GM18858 (cell line): ENCODE results near the gene FOXO6.

ENCODE experiments used
- ATAC-seq: cut with Tn5 transposase; IDR thresholded peaks from one replicate; pipeline ENCODE4 v1.9.1; 2021; ENCODE audit not compliant: unreplicated experiment

Gene FOXO6

GRCh38 chr1:41380979-41381691 is 19.9 kb downstream of the FOXO6 start:
- ATAC-seq, result no peak

GRCh38 chr1:41381692-41382479 is 20.7 kb downstream of the FOXO6 start:
- no peak for ATAC-seq

DNA sequence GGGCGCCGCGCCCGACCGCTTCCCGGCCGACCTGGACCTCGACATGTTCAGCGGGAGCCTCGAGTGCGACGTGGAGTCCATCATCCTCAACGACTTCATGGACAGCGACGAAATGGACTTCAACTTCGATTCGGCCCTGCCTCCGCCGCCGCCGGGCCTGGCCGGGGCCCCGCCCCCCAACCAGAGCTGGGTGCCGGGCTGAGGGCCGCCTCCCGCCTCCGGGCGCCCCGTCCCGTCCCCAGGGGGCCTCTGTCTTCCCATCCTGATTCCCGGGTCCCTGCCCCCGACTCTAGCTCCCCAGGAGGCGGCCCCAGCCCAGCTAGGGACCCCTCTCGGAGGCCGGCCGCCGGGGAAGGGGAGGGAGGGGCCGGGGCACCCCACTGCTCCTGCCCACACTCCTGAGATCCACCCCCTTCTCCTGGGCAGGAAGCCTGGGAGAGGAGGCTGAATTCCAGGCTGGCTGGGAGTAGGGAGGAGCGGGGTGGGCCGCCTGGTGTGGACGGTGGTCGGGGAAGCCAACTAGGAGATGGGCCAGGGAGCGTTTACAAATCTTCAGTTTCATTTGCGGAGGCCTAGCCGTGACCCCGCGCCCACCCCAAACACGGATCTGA is 21.4 kb downstream of the FOXO6 start:
- ATAC-seq, result no peak

DNA sequence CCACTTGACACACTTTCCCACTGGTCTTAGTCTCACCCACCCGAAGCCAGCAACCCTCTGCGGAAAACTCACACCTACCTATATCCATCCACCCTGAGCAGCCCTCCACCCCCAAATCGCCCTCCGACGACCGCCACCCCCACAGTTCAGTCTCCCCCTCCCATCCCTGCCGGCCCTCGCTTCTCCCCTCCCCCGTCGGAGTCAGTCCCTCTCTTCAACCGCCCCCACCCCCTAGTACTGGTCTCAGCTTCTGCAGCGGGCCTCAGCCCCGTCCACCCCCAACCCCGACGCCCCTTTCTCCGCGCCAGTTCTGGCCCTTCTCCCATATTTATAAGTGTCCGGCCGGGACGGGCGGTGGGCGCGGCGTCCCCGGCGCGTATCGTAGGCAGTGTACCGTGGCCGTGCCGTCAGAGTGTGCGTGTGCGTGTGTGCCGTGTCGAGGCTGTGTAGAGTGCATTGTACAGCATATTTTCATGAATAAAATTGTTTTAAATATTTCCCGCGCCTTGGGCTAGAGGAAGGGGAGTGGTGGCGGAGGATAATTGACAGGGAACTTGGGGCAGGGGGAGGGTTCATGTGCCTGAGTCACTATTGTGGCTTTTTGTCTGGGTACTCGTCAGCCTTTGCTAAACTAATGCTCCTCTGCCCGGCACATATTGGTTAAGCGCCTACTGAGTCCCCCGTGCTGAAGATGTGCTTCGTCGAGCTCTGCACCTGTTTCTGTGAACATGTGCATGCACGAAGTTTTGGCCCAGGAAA is 22.0 kb downstream of the FOXO6 start:
- no peak for ATAC-seq

- ATAC-seq, result no peak
Observed at GRCh38 chr1:41384579-41384978, 23.3 kb downstream of the FOXO6 start.

GRCh38 chr1:41385398-41386195 is 24.4 kb downstream of the FOXO6 start:
- no peak for ATAC-seq

DNA sequence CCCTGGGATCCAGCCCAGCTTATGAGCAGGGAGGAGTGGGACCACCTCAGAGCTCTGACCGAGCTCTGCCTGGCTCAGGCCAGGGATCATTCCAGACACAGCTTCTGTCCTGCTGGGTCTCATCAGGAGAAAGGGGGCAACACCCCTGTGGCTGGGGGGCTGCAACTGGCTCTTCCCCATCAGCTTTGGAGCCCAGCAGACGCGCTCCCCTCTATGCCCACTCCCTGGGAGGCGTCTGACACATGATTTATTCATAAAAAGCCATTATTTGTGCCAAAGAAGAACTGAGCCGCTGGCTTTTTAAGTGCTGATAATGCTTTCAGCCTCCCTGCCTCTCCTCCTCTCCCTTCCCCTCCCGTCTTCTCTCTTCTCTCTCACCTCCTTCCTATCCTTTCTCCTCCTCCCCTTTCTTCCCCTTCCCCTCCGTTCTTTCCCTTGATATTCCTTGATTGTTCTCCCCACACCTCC is 25.0 kb downstream of the FOXO6 start:
- no peak for ATAC-seq

GRCh38 chr1:41387667-41388091 is 26.4 kb downstream of the FOXO6 start:
- no peak for ATAC-seq

GRCh38 chr1:41388510-41388909 is 27.3 kb downstream of the FOXO6 start:
- ATAC-seq, result no peak

- no peak for ATAC-seq
Observed at GRCh38 chr1:41389009-41389408, 27.8 kb downstream of the FOXO6 start.

GRCh38 chr1:41390166-41390565 is 28.9 kb downstream of the FOXO6 start:
- ATAC-seq, result no peak

DNA sequence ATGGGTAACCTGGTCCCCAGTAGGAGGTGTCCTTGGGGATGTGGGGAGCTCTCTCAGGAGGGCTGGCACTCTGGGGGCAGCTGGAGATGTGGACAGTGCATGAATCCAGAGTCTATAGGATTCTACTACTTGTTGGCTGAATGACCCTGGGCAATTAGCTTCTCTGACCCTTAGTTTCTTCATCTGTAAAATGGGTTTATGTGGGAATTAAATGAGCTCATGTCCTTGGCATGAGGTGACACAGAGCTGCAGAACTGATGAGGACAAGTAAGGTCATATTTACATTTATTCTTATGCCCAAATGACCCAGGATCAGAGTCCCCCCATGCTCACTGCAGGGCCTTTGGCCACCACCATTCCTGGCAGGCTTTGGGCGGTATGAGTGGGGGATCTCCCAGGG is 29.3 kb downstream of the FOXO6 start:
- no peak for ATAC-seq

- no peak for ATAC-seq
Observed at GRCh38 chr1:41391834-41392527, 30.7 kb downstream of the FOXO6 start.

DNA sequence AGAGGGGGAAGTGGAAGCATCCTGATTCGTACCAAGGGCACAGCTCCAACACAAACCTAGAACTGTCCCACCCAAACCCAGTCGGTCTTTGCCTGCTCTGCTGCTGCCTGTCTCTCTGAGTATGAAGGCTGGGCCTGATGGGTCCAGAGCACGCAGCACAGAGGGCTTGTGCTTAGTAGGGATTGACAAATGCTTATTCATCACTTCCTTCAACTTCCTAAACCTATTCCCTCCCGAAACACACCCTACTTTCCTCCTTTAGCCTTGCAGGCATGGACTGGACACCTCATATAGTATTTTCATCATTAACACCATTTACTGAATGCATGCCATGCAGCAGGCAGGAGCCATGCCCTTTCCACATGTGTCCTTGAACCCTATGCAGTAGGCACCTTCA is 31.3 kb downstream of the FOXO6 start:
- no peak for ATAC-seq

GRCh38 chr1:41393716-41394368 is 32.6 kb downstream of the FOXO6 start:
- ATAC-seq, result no peak

DNA sequence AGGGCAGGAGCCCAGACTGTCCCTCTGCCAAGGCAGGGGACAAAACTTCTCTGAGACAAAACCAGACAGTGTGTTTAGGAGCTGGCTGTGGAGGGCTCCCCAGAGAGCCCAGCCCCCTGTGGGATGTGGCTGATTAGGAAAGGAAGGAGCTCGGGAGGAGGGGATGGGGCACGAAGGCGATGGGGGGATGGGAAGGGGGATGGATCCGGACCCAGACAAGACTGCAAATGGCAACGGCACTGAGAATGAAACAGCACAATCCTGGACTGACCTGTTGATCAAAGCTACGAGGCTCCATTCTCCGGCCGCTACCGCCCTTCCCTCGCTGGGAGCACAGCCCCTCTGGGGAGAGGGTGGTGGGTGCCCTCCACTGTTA is 33.1 kb downstream of the FOXO6 start:
- ATAC-seq, result no peak

DNA sequence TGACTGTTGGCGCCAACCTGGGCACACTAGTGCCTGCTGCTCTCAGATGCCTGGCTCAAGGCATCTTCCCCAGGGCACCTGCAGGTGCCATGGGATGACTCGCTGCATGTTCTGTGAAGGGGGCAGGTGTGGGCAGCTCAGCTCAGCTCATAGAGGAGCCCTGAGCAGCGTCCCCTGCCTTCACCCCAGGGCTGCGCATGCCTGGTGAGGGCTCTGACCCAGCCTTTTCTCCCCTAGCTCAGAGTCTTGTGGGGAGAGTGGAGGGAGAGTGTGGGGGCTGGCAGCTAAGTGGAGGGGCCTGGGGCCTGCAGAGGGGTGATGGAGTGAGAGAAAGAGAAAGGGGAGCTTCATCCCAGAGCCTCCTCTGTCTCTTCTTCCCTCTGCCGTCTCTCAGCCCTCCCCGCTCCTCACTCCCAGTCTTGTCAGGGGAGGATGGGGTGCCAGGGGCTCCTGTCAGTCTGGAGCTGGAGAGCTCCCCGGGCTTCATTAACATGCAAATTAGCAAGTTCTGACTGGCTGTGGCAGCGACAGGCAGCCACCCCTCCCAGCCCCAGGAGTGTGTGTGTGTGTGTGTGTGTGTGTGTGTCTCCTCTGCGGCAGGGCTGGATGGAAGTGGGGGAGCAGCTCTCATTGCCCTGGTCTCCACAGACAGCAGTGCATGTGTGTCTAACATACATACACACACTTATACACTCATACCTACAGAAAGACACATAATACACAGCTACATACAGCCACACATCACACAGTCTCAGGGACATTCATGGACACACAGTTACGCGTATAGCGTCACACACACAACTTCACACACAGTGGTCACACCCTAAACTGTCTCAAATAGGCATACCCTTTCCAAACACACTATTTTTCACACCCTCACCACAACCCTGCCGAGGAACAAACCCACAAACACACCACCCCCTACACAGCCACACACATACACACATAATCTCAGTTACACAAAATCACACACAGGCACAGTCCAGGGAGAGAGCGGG is 34.0 kb downstream of the FOXO6 start:
- no peak for ATAC-seq

GRCh38 chr1:41396084-41396483 is 34.9 kb downstream of the FOXO6 start:
- ATAC-seq, result no peak
